GM19324 (cell line): ENCODE measurements around the gene HMX1.

Source experiments
- ATAC-seq: cut with Tn5 transposase; IDR thresholded peaks from one replicate; pipeline ENCODE4 v1.9.1; 2021; ENCODE audit warnings: mild to moderate bottlenecking, moderate library complexity; ENCODE audit not compliant: unreplicated experiment, low FRiP score

HMX1 gene

GRCh38 chr4:8910100-8910821, 38.6 kb upstream of the HMX1 start:
- no peak for ATAC-seq

GRCh38 chr4:8909548-8909947, 37.9 kb upstream of the HMX1 start:
- ATAC-seq, result no peak

GRCh38 chr4:8908206-8908893, 36.7 kb upstream of the HMX1 start:
- ATAC-seq, result no peak

GRCh38 chr4:8907596-8908205, 36.1 kb upstream of the HMX1 start:
- ATAC-seq, result no peak

GRCh38 chr4:8906991-8907595, 35.5 kb upstream of the HMX1 start:
- ATAC-seq, result no peak

- no peak for ATAC-seq
Measured at GRCh38 chr4:8906668-8906970, 35.0 kb upstream of the HMX1 start.

GRCh38 chr4:8905773-8906667, 34.4 kb upstream of the HMX1 start:
- ATAC-seq, result no peak

GRCh38 chr4:8905226-8905772, 33.7 kb upstream of the HMX1 start:
- no peak for ATAC-seq

GRCh38 chr4:8904666-8905065, 33.0 kb upstream of the HMX1 start:
- ATAC-seq, result no peak

- no peak for ATAC-seq
Measured at GRCh38 chr4:8904041-8904501, 32.4 kb upstream of the HMX1 start.

- ATAC-seq, result no peak
Measured at GRCh38 chr4:8901335-8901734, 29.7 kb upstream of the HMX1 start.

GRCh38 chr4:8900588-8900987, 28.9 kb upstream of the HMX1 start:
- ATAC-seq, result no peak

- ATAC-seq, result no peak
Measured at GRCh38 chr4:8898419-8898818, 26.8 kb upstream of the HMX1 start.

- no peak for ATAC-seq
Measured at GRCh38 chr4:8897251-8898167, 25.9 kb upstream of the HMX1 start.

- no peak for ATAC-seq
Measured at GRCh38 chr4:8896506-8896905, 24.9 kb upstream of the HMX1 start.

- ATAC-seq, result no peak
Measured at GRCh38 chr4:8896071-8896470, 24.4 kb upstream of the HMX1 start.

GRCh38 chr4:8895295-8895694, 23.7 kb upstream of the HMX1 start:
- no peak for ATAC-seq

- no peak for ATAC-seq
Measured at GRCh38 chr4:8894424-8894816, 22.8 kb upstream of the HMX1 start.
